SK-N-MC (cell line): ENCODE data around the gene RAD21L1.

Experiments
- DNase-seq: peaks from one replicate; pipeline ENCODE4 v3.0.0-alpha.2; 2011; ENCODE audit warnings: low read depth, low spot score
- H3K27ac ChIP-seq: fragments of 200-600 bp; sonication (generic); 2 replicates; pipeline ENCODE4 v1.5.1; 2016; ENCODE audit warnings: mixed run types
- H3K36me3 ChIP-seq: fragments of 200-600 bp; sonication (generic); 2 replicates; pipeline ENCODE4 v1.6.1; 2017; ENCODE audit warnings: antibody characterized with exemption, low read length, mixed read lengths; ENCODE audit not compliant: insufficient read depth
- H3K4me3 ChIP-seq: fragments of 200-600 bp; sonication (generic); 2 replicates; pipeline ENCODE4 v1.5.1; 2016
- H3K9ac ChIP-seq: fragments of 200-600 bp; sonication (generic); 2 replicates; pipeline ENCODE4 v1.8.0; 2017; ENCODE audit warnings: mixed run types, mixed read lengths; ENCODE audit not compliant: insufficient read length
- H3K9me3 ChIP-seq: fragments of 200-600 bp; sonication (generic); 2 replicates; pipeline ENCODE4 v1.6.1; 2017; ENCODE audit warnings: low read depth, mild to moderate bottlenecking, antibody characterized with exemption, low read length, moderate library complexity, mixed read lengths
- EZH2 ChIP-seq: fragments of 200-600 bp; sonication (generic); IDR thresholded peaks from one replicate; pipeline ENCODE4 v1.6.1; 2017; ENCODE audit warnings: antibody characterized with exemption
- FOXP2 ChIP-seq: optimal IDR thresholded peaks from 2 replicates; pipeline ENCODE3; 2011; ENCODE audit warnings: mild to moderate bottlenecking, moderate library complexity; ENCODE audit not compliant: insufficient read depth; ENCODE audit errors: extremely low read length, control extremely low read depth
- POLR2AphosphoS5 ChIP-seq: IDR thresholded peaks from 2 replicates; pipeline ENCODE4 v1.6.1; 2012; ENCODE audit warnings: mild to moderate bottlenecking, low read depth, low read length, borderline replicate concordance

Gene RAD21L1

GRCh38 chr20:1252416-1252815 is 26.6 kb downstream of the RAD21L1 start:
- no peaks in the 10 kb centered on the region for H3K9me3 ChIP-seq
- no peak overlapping the region for H3K9ac ChIP-seq
- no peaks in the 10 kb centered on the region for H3K36me3 ChIP-seq
- no peak for TF ChIP-seq FOXP2
- no peak for TF ChIP-seq POLR2AphosphoS5
- no peak for TF ChIP-seq EZH2
- no peak overlapping the region for H3K4me3 ChIP-seq
- DNase-seq: no peak
- no peak overlapping the region for H3K27ac ChIP-seq

- Histone ChIP-seq H3K27ac (no peak overlapping the region), H3K9me3 (no peaks in the 10 kb centered on the region), H3K4me3 (no peak overlapping the region), H3K36me3 (no peaks in the 10 kb centered on the region), H3K9ac (no peak overlapping the region)
- TF ChIP-seq POLR2AphosphoS5: no peak
- TF ChIP-seq EZH2: no peak
- TF ChIP-seq FOXP2: no peak
- no peak for DNase-seq
Observed at GRCh38 chr20:1254254-1254653, 28.4 kb downstream of the RAD21L1 start.

GRCh38 chr20:1255675-1256074 is 29.8 kb downstream of the RAD21L1 start:
- H3K9ac ChIP-seq: no peak overlapping the region
- no peaks in the 10 kb centered on the region for H3K36me3 ChIP-seq
- TF ChIP-seq EZH2 (no peak), POLR2AphosphoS5 (no peak), FOXP2 (no peak)
- DNase-seq: no peak
- no peaks in the 10 kb centered on the region for H3K9me3 ChIP-seq
- H3K4me3 ChIP-seq: no peak overlapping the region
- H3K27ac ChIP-seq: no peak overlapping the region

DNA sequence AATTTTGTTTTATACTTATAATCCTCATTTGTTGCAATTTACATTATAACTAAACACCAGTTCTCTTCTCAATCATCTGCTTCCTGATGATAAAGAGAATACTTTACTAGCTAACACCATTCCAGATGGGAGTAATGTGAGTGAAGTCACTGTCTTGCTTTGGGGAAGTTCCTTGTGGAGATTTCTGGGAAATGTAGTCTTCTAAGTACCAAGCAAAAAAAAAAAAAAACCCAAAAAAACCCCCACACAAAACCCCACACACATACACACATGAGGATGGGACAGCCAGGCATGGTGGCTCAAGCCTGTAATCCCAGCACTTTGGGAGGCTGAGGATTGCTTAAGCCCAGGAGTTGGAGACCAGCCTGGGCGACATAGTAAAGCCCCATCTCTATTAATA is 38.0 kb downstream of the RAD21L1 start:
- no peak for DNase-seq
- no peak overlapping the region for H3K27ac ChIP-seq
- no peaks in the 10 kb centered on the region for H3K9me3 ChIP-seq
- no peak overlapping the region for H3K9ac ChIP-seq
- TF ChIP-seq EZH2 (no peak), POLR2AphosphoS5 (no peak), FOXP2 (no peak)
- H3K4me3 ChIP-seq: no peak overlapping the region
- H3K36me3 ChIP-seq: no peaks in the 10 kb centered on the region

GRCh38 chr20:1264727-1265126 is 38.9 kb downstream of the RAD21L1 start:
- no peaks in the 10 kb centered on the region for H3K9me3 ChIP-seq
- no peak overlapping the region for H3K9ac ChIP-seq
- no peak for DNase-seq
- TF ChIP-seq EZH2 (no peak), FOXP2 (no peak), POLR2AphosphoS5 (no peak)
- H3K36me3 ChIP-seq: no peaks in the 10 kb centered on the region
- H3K27ac ChIP-seq: no peak overlapping the region
- no peak overlapping the region for H3K4me3 ChIP-seq

DNA sequence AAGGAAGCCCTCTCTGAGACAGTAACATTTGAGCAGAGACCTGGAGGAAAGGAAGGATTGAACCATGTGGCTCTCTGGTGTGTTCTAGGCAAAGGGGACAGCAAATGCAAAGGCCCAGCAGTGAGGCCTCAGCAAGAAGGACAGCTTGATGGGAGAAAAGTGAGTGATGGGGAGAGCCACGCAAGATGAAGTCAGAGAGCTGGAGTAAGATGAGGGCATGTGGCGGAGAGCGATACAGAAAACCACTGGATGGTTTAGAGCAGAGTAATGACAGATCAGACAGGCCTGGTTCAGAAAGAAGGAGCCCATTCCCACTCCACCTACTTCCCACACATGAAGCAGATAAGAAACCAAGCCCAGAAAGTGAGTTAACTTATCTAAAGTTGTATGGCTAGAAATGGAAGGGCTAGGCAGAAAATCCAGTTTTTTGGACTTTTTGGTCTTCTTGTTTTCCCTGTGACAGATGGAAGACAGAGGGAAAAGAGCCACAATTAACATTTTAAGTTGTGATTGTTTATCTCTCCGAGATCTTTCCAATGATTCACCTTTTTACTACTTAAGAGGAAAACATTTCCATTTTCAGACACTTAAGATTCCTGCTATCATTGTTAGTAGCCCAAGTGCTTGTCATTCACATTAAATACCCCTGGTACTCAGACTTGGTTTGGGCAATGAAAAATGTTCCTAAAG is 39.5 kb downstream of the RAD21L1 start:
- no peak overlapping the region for H3K4me3 ChIP-seq
- no peaks in the 10 kb centered on the region for H3K36me3 ChIP-seq
- no peak overlapping the region for H3K9ac ChIP-seq
- H3K9me3 ChIP-seq: no peaks in the 10 kb centered on the region
- no peak for TF ChIP-seq POLR2AphosphoS5
- TF ChIP-seq FOXP2: no peak
- TF ChIP-seq EZH2: no peak
- DNase-seq: no peak
- no peak overlapping the region for H3K27ac ChIP-seq

- H3K27ac ChIP-seq: no peak overlapping the region
- H3K36me3 ChIP-seq: no peaks in the 10 kb centered on the region
- no peak overlapping the region for H3K9ac ChIP-seq
- no peak overlapping the region for H3K4me3 ChIP-seq
- no peaks in the 10 kb centered on the region for H3K9me3 ChIP-seq
- DNase-seq: no peak
- TF ChIP-seq FOXP2: no peak
- TF ChIP-seq EZH2: no peak
- no peak for TF ChIP-seq POLR2AphosphoS5
Observed at GRCh38 chr20:1265916-1266166, 40.0 kb downstream of the RAD21L1 start.

GRCh38 chr20:1266167-1266973 is 40.5 kb downstream of the RAD21L1 start, which contains the start of gene SNPH:
Gene SNPH, plus strand, starts transcription at chr20:1266294. Its CDS starts 29,946 bp downstream, at chr20:1296240.
- H3K27ac ChIP-seq: no peak within 1 kb of the TSS
- DNase-seq: no peak

More at GRCh38 chr20:1266167-1266973, 40.5 kb downstream of the RAD21L1 start, which contains the start of gene SNPH:
- TF ChIP-seq EZH2: no peak
- TF ChIP-seq POLR2AphosphoS5: no peak
- TF ChIP-seq FOXP2: no peak
- no peak within 1 kb of the TSS for H3K4me3 ChIP-seq
- H3K9me3 ChIP-seq: no peaks in the 10 kb centered on the region
- H3K36me3 ChIP-seq: no peaks in the 10 kb centered on the region
- H3K9ac ChIP-seq: no peak within 1 kb of the TSS
